GM12891 (cell line): ENCODE results near the gene MOCS1.

Experiments used
- POLR2A ChIP-seq: IDR thresholded peaks from 2 replicates; pipeline ENCODE4 v1.6.1; 2011; ENCODE audit warnings: low read depth, low read length, control low read depth
- POLR2AphosphoS5 ChIP-seq: IDR thresholded peaks from 2 replicates; pipeline ENCODE4 v1.6.1; 2011; ENCODE audit warnings: low read depth, low read length, control low read depth
- SPI1 ChIP-seq: IDR thresholded peaks from 2 replicates; pipeline ENCODE4 v1.6.1; 2011; ENCODE audit warnings: low read depth, low read length, control low read depth
- TAF1 ChIP-seq: IDR thresholded peaks from 2 replicates; pipeline ENCODE4 v1.6.1; 2011; ENCODE audit warnings: low read depth, low read length, control low read depth

DNA sequence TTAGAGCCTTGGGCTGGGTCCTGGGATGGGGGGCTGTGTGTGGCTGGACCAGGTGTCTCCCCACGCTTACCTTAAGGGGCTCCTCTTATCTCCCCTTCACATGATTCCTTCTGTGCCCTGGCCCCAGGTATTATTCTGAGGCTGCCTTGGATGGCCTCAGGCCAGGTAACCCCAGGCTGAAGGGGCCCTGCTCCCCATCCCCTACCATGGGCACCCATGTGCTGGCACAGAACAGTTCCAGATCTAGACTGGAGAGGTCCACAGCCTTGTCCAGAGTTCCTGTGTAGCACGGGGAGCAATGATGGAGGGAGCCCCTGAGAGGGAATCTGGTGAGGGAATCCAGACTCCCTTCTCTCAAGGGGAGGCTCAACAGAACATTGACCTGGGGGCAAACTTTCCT lies 32.1 kb downstream of the MOCS1 start:
- TF ChIP-seq POLR2A (no peak), SPI1 (no peak), POLR2AphosphoS5 (no peak), TAF1 (no peak)
